ENCODE results near the gene SIAH3.

DNA sequence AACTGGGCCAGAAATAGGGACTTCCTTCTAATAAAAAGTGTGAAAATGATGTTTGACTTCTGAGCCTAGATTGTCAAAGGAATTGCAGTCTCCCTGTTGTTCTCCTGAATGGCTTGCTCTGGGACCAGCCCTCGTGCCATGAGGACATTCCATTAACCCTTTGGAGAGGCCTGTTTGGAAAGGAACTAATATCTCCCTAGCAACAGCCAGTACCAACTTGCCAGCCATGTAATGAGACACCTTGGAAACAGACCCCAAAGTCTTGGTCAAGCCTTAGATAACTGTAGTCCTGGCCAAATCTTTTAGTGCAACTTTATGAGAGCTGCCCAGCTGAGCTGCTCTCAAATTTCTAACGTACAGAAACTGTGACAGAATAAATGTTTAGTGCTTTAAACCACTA, 8.2 kb upstream of the SIAH3 start:
- TF ChIP-seq YY1 (IDR thresholded peaks at IDR 0.05) (no peak), RAD21 (IDR thresholded peaks at IDR 0.05) (no peak), NR2F2 (IDR thresholded peaks at IDR 0.05) (no peak), FOXA1 (IDR thresholded peaks at IDR 0.05) (no peak), GABPA (IDR thresholded peaks at IDR 0.05 in 1 of 2, conservative IDR thresholded peaks at IDR 0.05 in 1 of 2) (no peak), TAF1 (conservative IDR thresholded peaks at IDR 0.05) (no peak)
- TF ChIP-seq, protein P1, sequence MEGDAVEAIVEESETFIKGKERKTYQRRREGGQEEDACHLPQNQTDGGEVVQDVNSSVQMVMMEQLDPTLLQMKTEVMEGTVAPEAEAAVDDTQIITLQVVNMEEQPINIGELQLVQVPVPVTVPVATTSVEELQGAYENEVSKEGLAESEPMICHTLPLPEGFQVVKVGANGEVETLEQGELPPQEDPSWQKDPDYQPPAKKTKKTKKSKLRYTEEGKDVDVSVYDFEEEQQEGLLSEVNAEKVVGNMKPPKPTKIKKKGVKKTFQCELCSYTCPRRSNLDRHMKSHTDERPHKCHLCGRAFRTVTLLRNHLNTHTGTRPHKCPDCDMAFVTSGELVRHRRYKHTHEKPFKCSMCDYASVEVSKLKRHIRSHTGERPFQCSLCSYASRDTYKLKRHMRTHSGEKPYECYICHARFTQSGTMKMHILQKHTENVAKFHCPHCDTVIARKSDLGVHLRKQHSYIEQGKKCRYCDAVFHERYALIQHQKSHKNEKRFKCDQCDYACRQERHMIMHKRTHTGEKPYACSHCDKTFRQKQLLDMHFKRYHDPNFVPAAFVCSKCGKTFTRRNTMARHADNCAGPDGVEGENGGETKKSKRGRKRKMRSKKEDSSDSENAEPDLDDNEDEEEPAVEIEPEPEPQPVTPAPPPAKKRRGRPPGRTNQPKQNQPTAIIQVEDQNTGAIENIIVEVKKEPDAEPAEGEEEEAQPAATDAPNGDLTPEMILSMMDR (IDR thresholded peaks at IDR 0.05; ENCODE audit: low read depth, low read length, missing input control), result no peak
- TF ChIP-seq, protein P2, sequence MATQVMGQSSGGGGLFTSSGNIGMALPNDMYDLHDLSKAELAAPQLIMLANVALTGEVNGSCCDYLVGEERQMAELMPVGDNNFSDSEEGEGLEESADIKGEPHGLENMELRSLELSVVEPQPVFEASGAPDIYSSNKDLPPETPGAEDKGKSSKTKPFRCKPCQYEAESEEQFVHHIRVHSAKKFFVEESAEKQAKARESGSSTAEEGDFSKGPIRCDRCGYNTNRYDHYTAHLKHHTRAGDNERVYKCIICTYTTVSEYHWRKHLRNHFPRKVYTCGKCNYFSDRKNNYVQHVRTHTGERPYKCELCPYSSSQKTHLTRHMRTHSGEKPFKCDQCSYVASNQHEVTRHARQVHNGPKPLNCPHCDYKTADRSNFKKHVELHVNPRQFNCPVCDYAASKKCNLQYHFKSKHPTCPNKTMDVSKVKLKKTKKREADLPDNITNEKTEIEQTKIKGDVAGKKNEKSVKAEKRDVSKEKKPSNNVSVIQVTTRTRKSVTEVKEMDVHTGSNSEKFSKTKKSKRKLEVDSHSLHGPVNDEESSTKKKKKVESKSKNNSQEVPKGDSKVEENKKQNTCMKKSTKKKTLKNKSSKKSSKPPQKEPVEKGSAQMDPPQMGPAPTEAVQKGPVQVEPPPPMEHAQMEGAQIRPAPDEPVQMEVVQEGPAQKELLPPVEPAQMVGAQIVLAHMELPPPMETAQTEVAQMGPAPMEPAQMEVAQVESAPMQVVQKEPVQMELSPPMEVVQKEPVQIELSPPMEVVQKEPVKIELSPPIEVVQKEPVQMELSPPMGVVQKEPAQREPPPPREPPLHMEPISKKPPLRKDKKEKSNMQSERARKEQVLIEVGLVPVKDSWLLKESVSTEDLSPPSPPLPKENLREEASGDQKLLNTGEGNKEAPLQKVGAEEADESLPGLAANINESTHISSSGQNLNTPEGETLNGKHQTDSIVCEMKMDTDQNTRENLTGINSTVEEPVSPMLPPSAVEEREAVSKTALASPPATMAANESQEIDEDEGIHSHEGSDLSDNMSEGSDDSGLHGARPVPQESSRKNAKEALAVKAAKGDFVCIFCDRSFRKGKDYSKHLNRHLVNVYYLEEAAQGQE (IDR thresholded peaks at IDR 0.05), result no peak
- TF ChIP-seq, protein P3, sequence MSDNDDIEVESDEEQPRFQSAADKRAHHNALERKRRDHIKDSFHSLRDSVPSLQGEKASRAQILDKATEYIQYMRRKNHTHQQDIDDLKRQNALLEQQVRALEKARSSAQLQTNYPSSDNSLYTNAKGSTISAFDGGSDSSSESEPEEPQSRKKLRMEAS (IDR thresholded peaks at IDR 0.05), result no peak

Measured in liver (tissue), 3 donors.